Measurements from ENCODE around the gene ACOX2. TPM values are rescaled to one million over a fixed set of nuclear protein-coding genes. Genes with fewer than 3 reads are reported as not detected.

Gene ACOX2
- total and polyA plus RNA-seq, 4 donors = 74.3 to 214 (median 141) TPM

- Histone ChIP-seq H3K9me3 (ENCODE audit: control insufficient read depth in 4 of 4, low read length in 3 of 4) (no peaks in the 10 kb centered on the region), H3K4me1 (ENCODE audit: control insufficient read depth in 4 of 4, insufficient read depth in 4 of 4, low read length in 3 of 4) (peaks cover 22 to 44% (median 33%) of the 10 kb centered on the region in 4 donors), H3K27ac (ENCODE audit: low read depth in 1 of 2, low read length in 2 of 2) (peak overlapping the region in 1 of 2 donors; percentile 11), H3K4me3 (ENCODE audit: low read depth in 1 of 3, low read length in 3 of 3) (no peak overlapping the region), H3K9ac (ENCODE audit: low read depth in 1 of 2, low read length in 2 of 2) (no peak overlapping the region), H3K36me3 (ENCODE audit: control insufficient read depth in 4 of 4, insufficient read depth in 3 of 4, low read depth in 1 of 4, low read length in 3 of 4) (no peaks in the 10 kb centered on the region), H3K27me3 (ENCODE audit: control insufficient read depth in 4 of 4, insufficient read depth in 4 of 4, low read length in 3 of 4) (no peaks in the 10 kb centered on the region)
- TF ChIP-seq EGR1 (IDR thresholded peaks at IDR 0.05; ENCODE audit: low read depth in 2 of 2) = no peak
- TF ChIP-seq GABPA (IDR thresholded peaks at IDR 0.05 in 1 of 2, conservative IDR thresholded peaks at IDR 0.05 in 1 of 2) = no peak
- no peak for TF ChIP-seq MAX (IDR thresholded peaks at IDR 0.05)
- no peak for TF ChIP-seq YY1 (IDR thresholded peaks at IDR 0.05)
- TF ChIP-seq CTCF (IDR thresholded peaks at IDR 0.05; ENCODE audit: low read depth, low read length, missing input control) = no peak
- no peak for TF ChIP-seq FOXA2 (IDR thresholded peaks at IDR 0.05)
- TF ChIP-seq FOXA1 (IDR thresholded peaks at IDR 0.05) = no peak
- no peak for DNase-seq (ENCODE audit: low spot score)
- WGBS = 92% methylated on average over 1 of the region's 1 CpG
Measured at GRCh38 chr3:58473275-58473674, 63.7 kb downstream of the ACOX2 start.

- no peak overlapping the region for H3K4me3 ChIP-seq (ENCODE audit: low read depth in 1 of 3, low read length in 3 of 3)
- H3K27ac ChIP-seq (ENCODE audit: low read depth in 1 of 2, low read length in 2 of 2) = peak overlapping the region; percentile 92 to 94
Measured at GRCh38 chr3:58471025-58471887, 65.7 kb downstream of the ACOX2 start.

More at GRCh38 chr3:58471025-58471887, 65.7 kb downstream of the ACOX2 start:
- H3K4me1 ChIP-seq (ENCODE audit: control insufficient read depth in 4 of 4, insufficient read depth in 4 of 4, low read length in 3 of 4) = peaks cover 22 to 48% (median 33%) of the 10 kb centered on the region in 4 donors
- no peak for DNase-seq (ENCODE audit: low spot score)
- no peaks in the 10 kb centered on the region for H3K27me3 ChIP-seq (ENCODE audit: control insufficient read depth in 4 of 4, insufficient read depth in 4 of 4, low read length in 3 of 4)
- WGBS = 35% methylated on average over 10 of the region's 10 CpGs
- H3K36me3 ChIP-seq (ENCODE audit: control insufficient read depth in 4 of 4, insufficient read depth in 3 of 4, low read depth in 1 of 4, low read length in 3 of 4) = no peaks in the 10 kb centered on the region
- peak overlapping the region; percentile 1 to 25 for H3K9ac ChIP-seq (ENCODE audit: low read depth in 1 of 2, low read length in 2 of 2)
- TF ChIP-seq RAD21 (IDR thresholded peaks at IDR 0.05) (peak; percentile 40 to 53), RXRA (IDR thresholded peaks at IDR 0.05) (peak; percentile 78 to 89), ATF3 (IDR thresholded peaks at IDR 0.05) (peak; percentile 94), TAF1 (conservative IDR thresholded peaks at IDR 0.05) (peak; percentile 48), ZBTB33 (IDR thresholded peaks at IDR 0.05) (peak; percentile 63), FOXA1 (IDR thresholded peaks at IDR 0.05) (peak; percentile 89), CTCF (IDR thresholded peaks at IDR 0.05; ENCODE audit: low read depth, low read length, missing input control) (no peak), REST (IDR thresholded peaks at IDR 0.05) (peak; percentile 74), HNF4A (conservative IDR thresholded peaks at IDR 0.05) (peak; percentile 75 to 78), HNF4G (IDR thresholded peaks at IDR 0.05) (peak; percentile 41), NR2F2 (IDR thresholded peaks at IDR 0.05) (peak; percentile 50), GABPA (IDR thresholded peaks at IDR 0.05 in 1 of 2, conservative IDR thresholded peaks at IDR 0.05 in 1 of 2) (no peak), YY1 (IDR thresholded peaks at IDR 0.05) (peak; percentile 82), FOXA2 (IDR thresholded peaks at IDR 0.05) (peak; percentile 95), EGR1 (IDR thresholded peaks at IDR 0.05; ENCODE audit: low read depth in 2 of 2) (peak in 1 of 2 donors; percentile 38), JUND (IDR thresholded peaks at IDR 0.05) (peak; percentile 99), MAX (IDR thresholded peaks at IDR 0.05) (peak; percentile 87), SP1 (IDR thresholded peaks at IDR 0.05) (peak; percentile 83)
- no peaks in the 10 kb centered on the region for H3K9me3 ChIP-seq (ENCODE audit: control insufficient read depth in 4 of 4, low read length in 3 of 4)
